GM21786 (cell line): ENCODE measurements around the gene ENAH.
A peak's percentile ranks its signal among the peaks of the same experiment; 100 is the strongest.
"Not testable (repeated sequence)": the region's sequence is repeated elsewhere in the genome, so short reads cannot be mapped to it uniquely, and the experiment has no call there.

Source experiments
- ATAC-seq: cut with Tn5 transposase; IDR thresholded peaks from one replicate; pipeline ENCODE4 v1.9.1; 2021; ENCODE audit not compliant: unreplicated experiment

Gene ENAH

DNA sequence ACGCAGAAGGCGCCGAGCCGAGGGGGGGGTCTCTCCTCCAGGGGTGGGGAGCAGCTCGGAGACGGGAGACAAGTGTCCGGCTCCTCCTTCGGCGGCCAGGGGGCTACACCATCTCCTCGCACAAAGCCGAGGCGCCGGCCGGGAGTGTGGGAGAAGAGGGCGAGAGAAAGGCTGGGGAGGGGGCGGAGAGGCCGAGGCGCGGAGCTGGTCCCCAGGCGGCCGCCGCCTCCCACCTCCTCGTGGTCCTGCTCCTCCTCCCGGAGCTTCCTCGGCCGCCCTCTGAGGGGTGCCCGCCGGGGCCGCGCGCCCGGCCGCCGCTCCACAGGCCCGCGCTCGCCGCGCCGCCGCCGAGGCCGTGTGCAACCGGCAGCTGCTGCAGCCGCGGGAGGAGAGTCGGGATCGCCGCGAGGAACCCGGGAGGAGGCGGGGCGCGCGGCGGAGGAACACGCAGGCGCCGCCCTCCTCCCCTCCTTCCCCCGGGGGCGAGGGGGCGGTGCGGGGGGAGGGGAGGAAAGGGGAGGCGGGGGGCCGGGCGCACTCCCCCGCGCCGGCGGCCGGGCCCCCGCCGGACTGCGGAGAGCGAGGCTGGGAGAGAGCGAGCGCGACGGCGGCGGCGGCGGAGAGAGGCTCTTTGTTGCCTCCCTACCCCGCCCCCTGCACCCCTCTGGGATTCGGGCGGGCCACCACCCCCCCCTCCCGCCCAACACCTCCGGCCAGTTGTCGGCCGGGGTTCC is at the start of gene ENAH:
ENAH (minus strand) TSS at position 395 of the 734 bp plus-strand sequence. CDS start 433 bp downstream, outside the sequence.
- peak; percentile 54 for ATAC-seq

DNA sequence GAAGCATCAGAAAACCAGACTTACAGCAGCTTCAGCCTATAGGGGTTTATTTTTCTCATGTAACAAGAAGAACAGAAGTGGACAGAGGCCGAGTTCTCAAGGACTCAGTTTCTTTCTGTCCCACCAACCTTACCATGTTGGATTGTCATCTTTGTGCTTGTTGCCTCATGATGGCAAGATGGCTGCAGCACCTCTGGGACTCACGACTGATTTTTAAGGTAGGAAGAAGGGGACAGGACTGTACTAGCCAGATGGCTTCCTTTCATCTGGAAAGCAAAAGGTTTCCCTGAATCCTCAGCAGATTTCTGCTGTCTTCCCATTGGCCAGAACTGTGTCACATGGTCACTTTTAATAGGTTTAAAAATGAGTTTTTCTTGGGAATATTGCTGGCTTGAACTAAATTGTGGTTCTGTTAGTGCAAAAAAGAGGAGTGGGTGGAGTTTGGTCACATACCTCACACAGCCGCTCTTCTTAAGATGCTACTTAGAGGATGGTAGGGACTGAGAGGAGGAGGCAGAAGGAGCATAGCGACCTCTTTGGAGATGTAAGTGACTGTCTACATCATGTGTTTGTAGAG is 48.1 kb upstream of the ENAH start:
- no peak for ATAC-seq

DNA sequence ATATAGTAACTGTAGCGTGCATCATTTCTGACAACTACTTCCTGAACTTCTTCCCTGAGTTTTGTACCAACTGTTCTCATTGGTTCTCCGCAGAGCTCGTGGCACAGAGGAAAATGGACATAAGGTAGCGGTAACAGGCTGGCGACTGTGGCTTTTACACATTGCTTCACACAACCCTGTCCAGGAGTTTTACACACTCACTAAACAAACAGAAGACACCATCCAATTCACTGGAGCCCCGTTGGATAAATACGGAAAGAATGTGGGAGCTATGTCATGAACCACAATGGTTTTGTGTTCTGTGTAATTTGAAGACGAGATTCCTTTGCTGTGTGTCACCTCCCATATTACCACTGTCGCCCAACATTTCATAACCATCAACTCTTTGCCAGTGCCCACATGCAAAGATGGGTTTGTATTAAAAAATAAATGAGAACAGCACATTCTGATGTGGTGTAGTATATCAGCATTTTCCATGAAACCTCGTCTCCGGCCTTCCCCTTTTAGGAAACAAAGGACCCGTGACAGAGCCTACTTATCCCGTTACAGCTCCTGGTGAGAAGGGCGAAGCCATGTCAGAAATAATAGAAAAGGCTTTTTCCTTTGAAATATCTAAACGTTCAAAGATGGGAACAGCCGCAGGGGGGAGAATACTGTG is 47.4 kb upstream of the ENAH start:
- ATAC-seq, result no peak

DNA sequence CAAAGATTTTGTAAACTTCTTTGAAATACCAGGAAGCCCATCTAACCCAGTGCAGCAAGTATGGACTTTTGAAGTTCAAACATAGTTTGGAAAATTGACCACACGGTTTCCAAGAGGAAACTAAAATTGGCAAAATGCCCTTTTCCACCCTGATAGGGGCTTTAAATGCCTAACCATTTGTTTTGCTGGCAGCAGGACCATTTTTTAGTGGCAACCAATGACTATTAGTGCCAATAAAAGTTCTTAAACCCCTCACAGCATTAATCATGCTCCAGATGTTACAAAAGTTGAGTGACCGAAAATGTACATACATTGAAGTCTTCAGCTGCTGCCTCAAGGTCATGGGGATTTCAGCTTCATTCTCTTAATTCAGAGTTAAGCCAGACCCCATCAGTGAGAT is 46.4 kb upstream of the ENAH start:
- no peak for ATAC-seq

DNA sequence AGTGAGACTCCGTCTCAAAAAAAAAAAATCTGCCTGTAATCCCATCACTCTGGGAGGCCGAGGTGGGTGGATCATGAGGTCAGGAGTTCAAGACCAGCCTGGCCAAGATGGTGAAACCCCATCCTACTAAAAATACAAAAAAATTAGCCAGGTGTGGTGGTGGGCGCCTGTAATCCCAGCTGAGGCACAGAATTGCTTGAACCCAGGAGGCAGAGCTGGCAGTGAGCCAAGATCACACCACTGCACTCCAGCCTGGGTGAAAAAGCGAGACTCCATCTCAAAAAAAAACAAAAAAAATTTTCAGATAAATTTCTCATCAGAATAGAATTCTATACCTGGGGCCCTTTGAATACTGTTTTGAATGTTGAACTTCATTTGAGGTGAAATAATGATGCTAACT is 45.3 kb upstream of the ENAH start:
- not testable (repeated sequence) for ATAC-seq

DNA sequence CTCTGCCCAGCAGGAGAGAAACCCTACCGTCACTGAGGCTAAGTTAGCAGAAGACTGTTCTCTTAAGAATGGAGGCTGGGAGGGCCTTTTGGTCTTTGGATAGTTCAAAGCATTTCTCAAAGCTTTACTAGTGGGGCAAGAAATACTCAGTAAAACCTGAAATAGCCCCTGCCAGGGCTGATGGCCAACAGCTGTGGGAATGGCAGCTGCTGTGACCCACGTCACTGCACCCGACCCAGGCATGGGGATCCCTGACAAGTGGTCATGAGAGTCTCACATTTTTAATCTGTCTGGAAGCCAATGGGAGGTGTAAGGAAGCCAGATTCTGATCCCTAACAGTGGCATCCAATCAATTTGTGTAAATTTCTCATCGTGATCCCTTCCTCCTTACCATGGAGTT is 44.5 kb upstream of the ENAH start:
- no peak for ATAC-seq

DNA sequence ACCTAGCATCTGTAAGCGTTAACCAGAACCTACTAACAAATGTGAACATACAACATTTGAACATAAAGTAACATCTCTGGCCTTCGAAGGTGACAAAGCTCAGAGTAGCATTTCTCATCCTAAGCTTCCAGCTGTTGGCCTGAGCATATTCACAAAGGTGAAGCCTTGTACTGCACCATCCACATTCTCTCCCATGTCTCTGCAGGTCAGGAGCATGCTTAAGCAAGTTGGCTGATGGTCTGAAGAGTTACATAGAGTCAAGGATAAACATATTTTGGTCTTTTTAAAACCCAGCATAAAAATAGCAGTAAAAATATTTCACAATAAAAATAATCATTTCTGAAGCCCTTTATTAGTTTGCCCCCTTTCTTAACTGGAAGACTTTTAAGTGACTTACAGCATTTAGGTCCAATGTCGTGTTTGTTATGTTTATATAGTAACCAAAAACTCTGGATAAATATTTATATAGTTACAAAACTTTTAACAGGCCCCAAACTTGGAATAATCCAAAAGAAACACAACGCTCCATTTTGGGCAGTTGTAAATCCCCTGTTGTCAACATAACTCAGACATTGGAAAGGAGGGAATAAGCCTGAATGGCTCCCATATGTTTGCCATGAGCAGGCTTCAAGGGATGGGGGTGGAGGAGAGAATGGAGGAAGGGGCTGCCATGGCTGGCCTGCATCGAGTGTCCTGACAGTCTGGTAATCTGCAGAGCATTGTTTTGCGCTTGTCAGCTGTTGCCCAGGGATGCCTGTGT is 42.8 kb upstream of the ENAH start:
- no peak for ATAC-seq

DNA sequence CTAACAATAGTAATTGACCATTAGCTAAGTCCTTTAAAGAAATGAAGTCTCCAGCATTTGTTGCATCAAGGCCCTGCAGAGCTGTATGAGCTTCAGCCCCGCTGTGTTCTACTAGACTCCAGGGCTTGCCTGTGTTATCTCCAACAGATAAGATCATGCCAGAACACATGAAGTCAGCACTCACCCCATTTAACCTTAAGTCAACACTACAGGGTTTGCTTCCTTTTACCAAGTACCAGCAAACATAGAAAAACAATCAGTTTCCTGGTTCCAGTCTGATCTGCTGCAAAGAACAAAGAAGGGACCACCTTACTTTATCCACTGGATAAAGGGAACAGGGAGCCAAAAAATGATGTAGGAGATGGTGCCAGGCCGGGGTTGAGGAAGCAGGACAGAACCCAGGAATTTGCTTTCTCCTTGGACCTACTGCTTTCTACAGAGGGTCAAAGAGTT is 41.3 kb upstream of the ENAH start:
- ATAC-seq, result no peak

DNA sequence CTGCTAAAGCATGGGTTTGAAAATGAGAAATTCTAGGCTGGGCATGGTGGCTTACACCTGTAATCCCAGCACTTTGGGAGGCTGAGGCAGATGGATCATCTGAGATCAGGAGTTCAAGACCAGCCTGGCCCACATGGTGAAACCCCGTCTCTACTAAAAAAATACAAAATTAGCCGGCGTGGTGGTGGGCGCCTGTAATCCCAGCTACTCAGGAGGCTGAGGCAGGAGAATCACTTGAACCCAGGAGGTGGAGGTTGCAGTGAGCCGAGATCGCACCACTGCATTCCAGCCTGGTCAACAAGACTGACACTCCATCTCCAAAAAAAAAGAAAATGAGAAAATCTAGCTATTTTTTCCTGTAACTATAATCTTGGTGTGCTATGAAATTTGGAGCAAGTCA is 40.8 kb upstream of the ENAH start:
- not testable (repeated sequence) for ATAC-seq

DNA sequence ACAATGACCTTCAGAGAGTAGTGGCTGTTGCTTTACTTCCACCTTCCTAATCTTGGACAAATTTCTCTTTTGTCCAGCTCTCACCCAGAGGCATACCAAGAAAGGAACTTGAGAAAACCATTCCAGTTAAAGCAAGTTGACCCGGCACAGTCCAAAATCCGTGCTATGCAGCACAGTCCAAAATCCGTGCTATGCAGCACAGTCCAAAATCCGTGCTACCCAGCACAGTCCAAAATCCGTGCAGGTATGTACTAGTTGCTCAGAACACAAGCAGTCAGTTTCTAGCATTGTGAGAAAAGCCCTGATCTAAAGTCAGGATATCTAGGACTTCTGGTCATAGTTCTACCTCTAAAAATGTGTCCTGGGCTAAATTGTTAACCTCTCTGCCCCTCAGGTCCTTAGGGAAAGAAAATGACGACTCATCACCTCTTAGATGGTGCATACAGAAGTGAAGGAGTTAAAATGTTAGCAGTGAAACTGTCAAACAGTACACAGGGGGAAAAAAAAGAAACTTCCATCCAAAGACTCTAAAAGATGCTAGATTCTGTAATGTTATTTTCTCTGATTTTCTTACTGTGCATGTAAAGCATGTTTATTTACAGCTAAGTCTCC is 40.3 kb upstream of the ENAH start:
- ATAC-seq, result no peak

DNA sequence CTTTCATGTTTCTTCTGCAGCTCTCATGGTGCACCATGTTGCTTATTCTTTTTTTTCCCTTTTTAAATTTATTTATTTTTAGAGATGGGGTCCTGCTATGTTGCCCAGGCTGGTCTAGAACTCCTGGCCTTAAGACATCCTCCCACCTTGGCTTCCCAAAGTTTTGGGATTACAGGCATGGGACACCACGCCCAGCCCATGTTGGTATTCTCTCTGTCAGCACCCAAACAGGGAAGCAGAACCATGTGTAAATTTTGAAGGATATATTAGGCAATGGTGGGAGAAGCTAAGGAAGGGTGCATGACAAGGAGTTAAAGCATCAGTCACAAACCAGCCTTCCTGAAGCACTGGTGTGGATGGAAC is 39.6 kb upstream of the ENAH start:
- no peak for ATAC-seq

DNA sequence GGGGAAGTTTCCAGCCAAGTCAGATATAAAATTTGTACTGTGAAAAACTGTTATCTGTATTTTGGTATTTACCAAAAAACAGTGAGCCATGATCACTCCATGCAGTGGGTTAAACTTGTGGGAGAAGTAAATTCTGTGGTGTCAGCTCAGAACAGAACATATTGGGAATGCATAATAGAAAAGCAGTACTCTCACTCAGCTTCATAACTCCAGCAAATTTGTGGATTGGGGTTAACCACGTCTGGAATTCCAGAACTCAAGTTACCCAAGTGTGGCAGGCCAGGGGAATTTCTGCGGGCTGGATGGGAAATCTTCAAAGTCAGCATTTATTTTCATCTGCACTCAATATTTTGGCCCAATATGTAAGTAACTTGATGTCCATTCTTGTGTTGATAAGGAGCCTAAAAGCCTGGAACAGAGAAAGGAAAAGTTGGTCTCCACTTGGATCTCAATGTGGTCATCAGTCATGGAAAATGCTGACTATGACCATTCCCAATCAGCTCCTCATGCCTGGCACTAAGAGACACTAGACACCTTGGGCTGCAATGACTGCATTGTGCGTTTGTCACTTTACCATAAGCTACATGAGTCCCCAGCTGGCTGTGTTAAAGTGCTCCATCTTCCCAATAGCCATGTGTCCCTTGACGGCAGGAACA is 39.1 kb upstream of the ENAH start:
- no peak for ATAC-seq

DNA sequence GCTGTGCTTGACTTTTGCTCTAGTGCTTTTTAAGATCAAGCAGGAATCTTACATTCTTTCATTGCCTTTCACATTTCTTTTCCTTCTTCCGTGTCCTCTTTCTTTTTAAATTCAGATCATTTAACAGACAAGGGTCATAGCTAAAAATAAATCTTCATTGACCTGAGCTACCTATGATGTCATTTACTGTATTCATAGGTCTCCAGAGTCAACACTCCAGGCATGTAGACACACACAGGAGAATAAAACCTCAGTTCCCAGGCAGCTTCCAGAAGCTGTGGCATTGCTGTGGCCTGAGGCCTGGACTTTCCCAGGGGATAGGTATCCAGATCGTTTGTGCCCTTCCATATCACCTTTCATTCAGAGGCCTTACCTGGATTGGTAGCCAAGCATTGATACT is 38.5 kb upstream of the ENAH start:
- ATAC-seq, result no peak

DNA sequence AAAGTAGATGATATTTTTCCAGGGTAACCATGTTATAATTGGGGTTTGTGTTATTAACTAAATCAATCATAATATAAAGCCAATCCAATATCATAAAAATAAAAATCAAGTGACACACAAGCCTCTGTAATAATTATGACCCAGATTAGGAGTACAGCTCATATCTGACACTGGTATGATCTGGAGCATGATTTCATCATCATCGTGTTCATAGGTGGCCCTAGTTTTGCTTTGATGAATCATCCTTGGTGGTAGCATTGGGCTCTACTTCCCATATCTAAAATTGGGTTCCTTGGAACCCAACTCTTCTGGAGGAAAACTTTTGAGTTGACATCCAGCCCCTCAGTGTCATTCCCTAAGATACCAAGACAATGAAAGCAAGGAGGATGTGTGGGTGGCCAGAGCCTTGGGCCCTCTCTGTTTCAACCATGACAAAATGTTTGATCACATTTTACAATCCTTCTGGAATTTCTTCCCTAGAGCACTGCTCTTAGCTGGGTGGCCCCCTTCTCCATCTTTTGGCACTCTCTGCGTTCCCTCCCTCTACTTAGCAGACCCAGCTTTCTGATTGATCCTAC is 37.0 kb upstream of the ENAH start:
- no peak for ATAC-seq

DNA sequence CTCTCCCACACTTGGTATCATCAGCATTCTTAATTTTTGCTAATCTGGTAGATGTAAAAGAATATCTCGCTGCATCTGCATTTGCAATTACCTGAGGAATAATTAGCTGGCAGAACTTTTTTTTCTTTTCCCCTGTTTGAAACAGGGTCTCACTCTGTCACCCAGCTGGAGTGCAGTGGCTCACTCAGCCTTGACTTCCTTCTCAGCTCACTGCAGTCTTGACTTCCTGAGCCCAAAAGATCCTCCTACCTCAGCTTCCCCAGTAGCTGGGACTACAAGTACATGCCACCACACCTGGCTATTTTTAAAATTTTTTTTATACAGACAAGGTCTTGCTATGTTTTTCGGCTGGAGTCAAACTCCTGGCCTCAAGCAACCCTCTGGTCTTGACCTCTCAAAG is 35.4 kb upstream of the ENAH start:
- no peak for ATAC-seq

DNA sequence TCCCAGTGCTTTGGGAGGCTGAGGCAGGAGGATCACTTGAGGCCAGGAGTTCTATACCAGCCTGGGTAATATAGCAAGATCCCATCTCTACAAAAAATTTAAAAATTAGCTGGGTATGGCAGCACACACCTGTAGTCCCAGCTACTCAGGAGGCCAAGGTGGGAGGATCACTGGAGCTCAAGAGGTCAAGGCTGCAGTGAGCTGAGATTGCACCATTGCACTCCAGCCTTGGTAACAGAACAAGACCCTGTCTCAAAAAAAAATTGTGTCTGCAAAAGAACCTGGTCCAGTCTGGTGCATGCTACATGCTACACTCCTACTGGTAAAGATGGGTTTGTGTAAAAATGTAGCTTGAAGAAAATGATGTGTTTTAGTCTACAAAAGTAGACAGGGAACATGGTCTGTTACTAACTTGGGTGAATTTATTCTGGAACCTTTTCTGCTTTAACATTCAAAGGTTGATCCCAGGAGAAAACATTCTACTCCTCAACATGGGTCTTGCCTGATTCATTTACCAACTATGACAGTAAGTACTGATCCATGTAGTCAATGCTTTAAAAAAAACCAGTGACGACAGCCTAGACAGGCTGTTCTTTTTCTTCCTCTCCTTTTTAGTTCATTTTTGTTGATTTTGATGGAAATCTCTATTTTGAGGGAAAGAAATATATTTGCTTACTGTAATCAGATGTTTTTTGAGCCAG is 32.7 kb upstream of the ENAH start:
- no peak for ATAC-seq

DNA sequence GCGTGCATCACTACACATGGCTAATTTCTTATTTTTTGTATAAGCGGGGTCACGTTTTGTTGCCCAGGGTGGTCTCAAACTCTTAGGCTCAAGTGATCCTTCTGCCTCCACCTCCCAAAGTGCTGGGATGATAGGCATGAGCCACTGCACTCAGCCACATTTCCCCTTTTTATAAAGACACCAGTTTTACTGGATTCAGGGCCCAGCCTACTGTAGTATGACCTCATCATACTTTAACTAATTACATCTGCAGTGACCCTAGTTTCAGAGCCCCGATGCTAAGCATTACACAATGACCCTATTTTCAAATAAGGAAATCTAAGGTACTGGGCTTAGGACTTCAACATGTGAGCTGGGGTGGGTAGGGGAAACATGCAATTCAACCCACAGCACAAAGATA is 31.8 kb upstream of the ENAH start:
- ATAC-seq, result no peak

DNA sequence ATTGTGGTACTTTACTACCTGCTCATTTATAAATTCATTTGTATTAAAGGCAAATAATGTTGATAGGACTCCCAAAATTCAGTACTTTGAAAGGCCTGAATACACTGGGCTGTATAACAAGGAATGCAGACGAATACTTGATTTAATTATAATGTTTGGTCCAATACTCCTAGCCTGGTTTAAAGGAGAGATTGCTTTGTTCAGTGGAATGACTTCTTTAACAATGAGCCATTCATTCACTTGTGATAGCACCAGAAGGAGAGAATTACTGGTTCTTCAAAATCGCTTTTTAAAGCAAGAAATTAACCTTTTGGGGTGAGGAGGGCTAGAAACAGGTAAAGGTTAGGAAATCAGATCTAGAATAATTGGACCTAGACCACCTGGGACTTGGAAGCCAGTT is 28.3 kb upstream of the ENAH start:
- ATAC-seq, result no peak

DNA sequence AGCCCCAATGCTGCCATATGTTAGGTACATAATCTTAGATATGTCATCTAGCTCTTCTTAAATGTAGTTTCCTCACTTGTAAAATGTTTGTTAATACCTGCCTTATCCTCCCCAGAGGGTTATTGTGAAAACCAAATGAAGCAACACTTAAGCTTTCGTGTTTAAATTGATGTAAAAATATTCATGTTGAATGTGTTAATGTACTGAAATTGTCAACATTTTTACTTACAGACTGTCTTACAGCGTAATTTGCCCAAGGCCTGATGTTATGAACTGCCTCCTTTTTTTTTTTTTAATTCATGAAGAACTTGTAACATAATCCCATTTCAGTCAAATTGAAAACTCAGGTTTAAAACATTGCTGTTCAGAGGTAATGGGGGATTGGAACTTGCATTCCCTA is 25.6 kb upstream of the ENAH start:
- no peak for ATAC-seq
